ENCODE data around the gene NTRK2.

DNA sequence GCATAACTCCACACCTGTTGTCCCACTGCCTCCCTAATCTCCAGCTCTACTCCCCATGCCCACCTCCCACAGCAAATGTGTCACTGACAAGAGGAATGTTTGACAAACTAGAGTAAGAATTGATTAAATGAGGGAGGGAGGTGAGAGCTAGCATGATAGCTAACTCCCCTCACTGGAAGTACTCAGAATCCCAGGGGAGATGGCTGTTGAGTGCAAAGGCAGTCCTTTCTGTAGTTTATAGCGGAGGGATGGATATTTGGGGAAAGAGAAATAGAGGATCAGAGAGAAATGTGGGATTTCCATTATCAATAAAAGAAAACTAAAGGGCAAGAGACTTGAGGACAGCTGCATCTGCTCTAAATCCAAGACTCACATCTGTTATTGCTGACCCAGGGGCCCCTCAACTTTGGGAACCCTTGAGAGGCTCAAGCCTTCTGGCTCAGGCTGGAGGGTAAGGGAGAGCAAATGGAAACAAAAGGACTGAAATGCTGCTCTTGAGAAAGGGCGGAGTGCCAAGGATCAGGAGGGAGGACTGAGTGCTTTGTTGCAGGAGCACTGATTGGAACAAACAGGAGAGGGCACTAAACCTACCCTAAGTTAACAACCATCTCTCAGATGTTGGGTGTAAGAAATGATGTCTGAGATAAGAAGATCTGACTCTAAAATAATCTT is 372.1 kb downstream of the NTRK2 start:
- TF ChIP-seq POU2F2 (IDR thresholded peaks at IDR 0.05; ENCODE audit: low read depth, low read length) (no peak), POLR2A (IDR thresholded peaks at IDR 0.05; ENCODE audit: low read depth, low read length) (no peak), POLR2AphosphoS5 (IDR thresholded peaks at IDR 0.05; ENCODE audit: low read depth, low read length) (no peak), SPI1 (IDR thresholded peaks at IDR 0.05; ENCODE audit: low read depth, low read length) (no peak)

Measured in GM12891 (cell line).